Measurements from ENCODE around the gene ZNF24. TPM values are rescaled to one million over a fixed set of nuclear protein-coding genes. Genes with fewer than 3 reads are reported as not detected.
A peak's percentile ranks its signal among the peaks of the same experiment; 100 is the strongest.

The ZNF24 gene
- total RNA-seq, 2 donors from 2014 or later, result 74.7 to 92.1 TPM

GRCh38 chr18:35376393-35376741 lies 32.1 kb upstream of the ZNF24 start:
- H3K4me3 Mint-ChIP-seq, result peak overlapping the region; percentile 73
- TF ChIP-seq CTCF (conservative IDR thresholded peaks at IDR 0.05), result peak; percentile 26
- DNase-seq, result peak; percentile 81

GRCh38 chr18:35374708-35375107 lies 30.5 kb upstream of the ZNF24 start:
- Histone ChIP-seq H3K4me1 (ENCODE audit: control insufficient read depth, insufficient read depth, low read length) (peaks cover 6% of the 10 kb centered on the region), H3K9me3 (ENCODE audit: control insufficient read depth, low read length) (peaks cover 5% of the 10 kb centered on the region), H3K27me3 (ENCODE audit: control insufficient read depth, insufficient read depth, low read length, poor library complexity, severe bottlenecking) (no peaks in the 10 kb centered on the region), H3K27ac (ENCODE audit: low read depth, low read length) (no peak overlapping the region), H3K4me3 (ENCODE audit: low read length) (no peak overlapping the region), H3K36me3 (ENCODE audit: control insufficient read depth, insufficient read depth, low read length) (peaks cover 3% of the 10 kb centered on the region), H3K9ac (ENCODE audit: extremely low read depth, low read length, poor library complexity, severe bottlenecking) (no peak overlapping the region)
- no peaks in the 10 kb centered on the region for H3K9me3 Mint-ChIP-seq
- WGBS, 2 experiments (ENCODE audit: insufficient coverage in 1 of 2, insufficient read length in 1 of 2), result 96 to 100% methylated on average over 4 of the region's 4 CpGs
- no peak overlapping the region for H3K4me3 Mint-ChIP-seq
- no peak overlapping the region for H3K27ac Mint-ChIP-seq
- peaks cover 14% of the 10 kb centered on the region for H3K36me3 Mint-ChIP-seq (ENCODE audit: low read depth)
- peaks cover 3% of the 10 kb centered on the region for H3K27me3 Mint-ChIP-seq (ENCODE audit: insufficient read depth)
- H3K4me1 Mint-ChIP-seq, result peaks cover 17% of the 10 kb centered on the region
- no peak for TF ChIP-seq CTCF (conservative IDR thresholded peaks at IDR 0.05)
- no peak for DNase-seq

More at GRCh38 chr18:35376393-35376741, 32.1 kb upstream of the ZNF24 start:
- peak overlapping the region; percentile 59 for H3K9ac ChIP-seq (ENCODE audit: extremely low read depth, low read length, poor library complexity, severe bottlenecking)
- Mint-ChIP-seq H3K4me1 (peaks cover 17% of the 10 kb centered on the region), H3K9me3 (peaks cover 2% of the 10 kb centered on the region), H3K36me3 (ENCODE audit: low read depth) (peaks cover 5% of the 10 kb centered on the region), H3K27ac (peak overlapping the region; percentile 79), H3K27me3 (ENCODE audit: insufficient read depth) (peaks cover 3% of the 10 kb centered on the region)
- H3K4me1 ChIP-seq (ENCODE audit: control insufficient read depth, insufficient read depth, low read length), result peaks cover 6% of the 10 kb centered on the region
- no peaks in the 10 kb centered on the region for H3K9me3 ChIP-seq (ENCODE audit: control insufficient read depth, low read length)
- no peak overlapping the region for H3K27ac ChIP-seq (ENCODE audit: low read depth, low read length)
- peak overlapping the region; percentile 87 for H3K4me3 ChIP-seq (ENCODE audit: low read length)
- 13 to 27% methylated on average over 10 to 13 of the region's 13 CpGs for WGBS, 2 experiments (ENCODE audit: insufficient coverage in 1 of 2, insufficient read length in 1 of 2)
- H3K36me3 ChIP-seq (ENCODE audit: control insufficient read depth, insufficient read depth, low read length), result no peaks in the 10 kb centered on the region
- H3K27me3 ChIP-seq (ENCODE audit: control insufficient read depth, insufficient read depth, low read length, poor library complexity, severe bottlenecking), result no peaks in the 10 kb centered on the region

- Mint-ChIP-seq H3K27me3 (ENCODE audit: insufficient read depth) (no peaks in the 10 kb centered on the region), H3K4me1 (peaks cover 21% of the 10 kb centered on the region), H3K4me3 (no peak overlapping the region), H3K9me3 (no peaks in the 10 kb centered on the region), H3K27ac (no peak overlapping the region), H3K36me3 (ENCODE audit: low read depth) (peaks cover 27% of the 10 kb centered on the region)
- H3K36me3 ChIP-seq (ENCODE audit: control insufficient read depth, insufficient read depth, low read length), result peaks cover 9% of the 10 kb centered on the region
- peaks cover 8% of the 10 kb centered on the region for H3K9me3 ChIP-seq (ENCODE audit: control insufficient read depth, low read length)
- TF ChIP-seq CTCF (conservative IDR thresholded peaks at IDR 0.05), result no peak
- 92 to 100% methylated on average over 1 of the region's 1 CpG for WGBS, 2 experiments (ENCODE audit: insufficient coverage in 1 of 2, insufficient read length in 1 of 2)
- H3K27ac ChIP-seq (ENCODE audit: low read depth, low read length), result no peak overlapping the region
- no peaks in the 10 kb centered on the region for H3K27me3 ChIP-seq (ENCODE audit: control insufficient read depth, insufficient read depth, low read length, poor library complexity, severe bottlenecking)
- no peak for DNase-seq
- no peak overlapping the region for H3K9ac ChIP-seq (ENCODE audit: extremely low read depth, low read length, poor library complexity, severe bottlenecking)
- H3K4me3 ChIP-seq (ENCODE audit: low read length), result no peak overlapping the region
- peaks cover 6% of the 10 kb centered on the region for H3K4me1 ChIP-seq (ENCODE audit: control insufficient read depth, insufficient read depth, low read length)
Measured at GRCh38 chr18:35371412-35372195, 27.4 kb upstream of the ZNF24 start.
